Fibroblast of skin of right quadriceps (primary cell): ENCODE results near the gene PDE12.
"Not testable (repeated sequence)": the region's sequence is repeated elsewhere in the genome, so short reads cannot be mapped to it uniquely, and the experiment has no call there.

Experiments used
- DNase-seq: peaks from one replicate; pipeline ENCODE4 v3.0.0-alpha.2; 2013

The PDE12 gene

GRCh38 chr3:57586778-57587177, 30.7 kb downstream of the PDE12 start:
- DNase-seq: no peak

- no peak for DNase-seq
Measured at GRCh38 chr3:57587905-57588304, 31.8 kb downstream of the PDE12 start.

GRCh38 chr3:57592306-57592705, 36.2 kb downstream of the PDE12 start:
- DNase-seq: no peak

GRCh38 chr3:57594144-57594543, 38.1 kb downstream of the PDE12 start:
- no peak for DNase-seq

- DNase-seq: no peak
Measured at GRCh38 chr3:57594576-57594975, 38.5 kb downstream of the PDE12 start.

GRCh38 chr3:57596495-57597126, 40.5 kb downstream of the PDE12 start:
- DNase-seq: peak; percentile 90

GRCh38 chr3:57597127-57597923, 41.3 kb downstream of the PDE12 start, which contains the start of gene ARF4:
TSS of gene ARF4 (minus strand) at chr3:57597344. CDS start at chr3:57597140, 204 bp downstream.
- DNase-seq: peak; percentile 100

- DNase-seq: no peak
Measured at GRCh38 chr3:57598765-57599360, 42.8 kb downstream of the PDE12 start.

- DNase-seq: no peak
Measured at GRCh38 chr3:57600195-57600594, 44.1 kb downstream of the PDE12 start.

- DNase-seq: no peak
Measured at GRCh38 chr3:57604971-57605370, 48.9 kb downstream of the PDE12 start.

- DNase-seq: no peak
Measured at GRCh38 chr3:57605683-57606082, 49.6 kb downstream of the PDE12 start.

- not testable (repeated sequence) for DNase-seq
Measured at GRCh38 chr3:57611870-57612269, 55.8 kb downstream of the PDE12 start.

GRCh38 chr3:57616233-57616632, 60.2 kb downstream of the PDE12 start:
- no peak for DNase-seq
